IMR-90 (cell line): Measurements from ENCODE around the gene CSTF2T.

Experiments used
- BHLHE40 ChIP-seq: fragments of 150-350 bp; IDR thresholded peaks from 2 replicates; pipeline ENCODE4 v1.6.1; 2016; ENCODE audit warnings: mild to moderate bottlenecking, low read depth, low read length
- CEBPB ChIP-seq: IDR thresholded peaks from 2 replicates; pipeline ENCODE4 v1.6.1; 2012; ENCODE audit warnings: low read depth, low read length, improper control_type of control experiment
- FOS ChIP-seq: fragments of 150-350 bp; IDR thresholded peaks from 2 replicates; pipeline ENCODE4 v1.6.1; 2016; ENCODE audit warnings: low read depth, low read length
- RCOR1 ChIP-seq: IDR thresholded peaks from 2 replicates; pipeline ENCODE4 v1.6.1; 2012; ENCODE audit warnings: mild to moderate bottlenecking, low read length, improper control_type of control experiment; ENCODE audit not compliant: insufficient replicate concordance
- TF ChIP-seq, protein P1 (sequence below): conservative IDR thresholded peaks from 2 replicates; pipeline ENCODE4 v1.5.1; 2012; ENCODE audit warnings: mild to moderate bottlenecking, low read depth, low read length, improper control_type of control experiment

GRCh38 chr10:51707821-51708424, 8.5 kb upstream of the CSTF2T start:
- TF ChIP-seq, protein P1, sequence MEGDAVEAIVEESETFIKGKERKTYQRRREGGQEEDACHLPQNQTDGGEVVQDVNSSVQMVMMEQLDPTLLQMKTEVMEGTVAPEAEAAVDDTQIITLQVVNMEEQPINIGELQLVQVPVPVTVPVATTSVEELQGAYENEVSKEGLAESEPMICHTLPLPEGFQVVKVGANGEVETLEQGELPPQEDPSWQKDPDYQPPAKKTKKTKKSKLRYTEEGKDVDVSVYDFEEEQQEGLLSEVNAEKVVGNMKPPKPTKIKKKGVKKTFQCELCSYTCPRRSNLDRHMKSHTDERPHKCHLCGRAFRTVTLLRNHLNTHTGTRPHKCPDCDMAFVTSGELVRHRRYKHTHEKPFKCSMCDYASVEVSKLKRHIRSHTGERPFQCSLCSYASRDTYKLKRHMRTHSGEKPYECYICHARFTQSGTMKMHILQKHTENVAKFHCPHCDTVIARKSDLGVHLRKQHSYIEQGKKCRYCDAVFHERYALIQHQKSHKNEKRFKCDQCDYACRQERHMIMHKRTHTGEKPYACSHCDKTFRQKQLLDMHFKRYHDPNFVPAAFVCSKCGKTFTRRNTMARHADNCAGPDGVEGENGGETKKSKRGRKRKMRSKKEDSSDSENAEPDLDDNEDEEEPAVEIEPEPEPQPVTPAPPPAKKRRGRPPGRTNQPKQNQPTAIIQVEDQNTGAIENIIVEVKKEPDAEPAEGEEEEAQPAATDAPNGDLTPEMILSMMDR, result no peak
- TF ChIP-seq RCOR1 (no peak), FOS (no peak), CEBPB (no peak), BHLHE40 (no peak)
